Endothelial cell (in vitro differentiated cells): ENCODE data around the gene AUTS2. TPM values are rescaled to one million over a fixed set of nuclear protein-coding genes. Genes with fewer than 3 reads are reported as not detected.

ENCODE experiments used
- DNase-seq: peaks from one replicate; pipeline ENCODE4 v3.0.0; 2021; ENCODE audit warnings: low spot score
- H3K27ac Mint-ChIP-seq: one replicate; pipeline ENCODE4 v1.8.0; 2021; ENCODE audit warnings: mixed read lengths, inconsistent platforms; ENCODE audit not compliant: unreplicated experiment
- H3K27me3 Mint-ChIP-seq: one replicate; pipeline ENCODE4 v1.8.0; 2021; ENCODE audit warnings: mild to moderate bottlenecking, moderate library complexity, mixed read lengths, inconsistent platforms; ENCODE audit not compliant: unreplicated experiment
- H3K36me3 Mint-ChIP-seq: one replicate; pipeline ENCODE4 v1.8.0; 2021; ENCODE audit warnings: mild to moderate bottlenecking, low read depth, mixed read lengths, inconsistent platforms; ENCODE audit not compliant: unreplicated experiment
- H3K4me1 Mint-ChIP-seq: one replicate; pipeline ENCODE4 v1.8.0; 2021; ENCODE audit warnings: mild to moderate bottlenecking, mixed read lengths, inconsistent platforms; ENCODE audit not compliant: unreplicated experiment
- H3K4me3 Mint-ChIP-seq: one replicate; pipeline ENCODE4 v1.8.0; 2021; ENCODE audit warnings: mild to moderate bottlenecking, mixed read lengths, inconsistent platforms; ENCODE audit not compliant: unreplicated experiment
- H3K9me3 Mint-ChIP-seq: one replicate; pipeline ENCODE4 v1.8.0; 2021; ENCODE audit warnings: mixed read lengths, inconsistent platforms; ENCODE audit not compliant: unreplicated experiment
- total RNA-seq: library from RNA; stranded (reverse); fragmentation: NEBNext Ultra II Directional; extraction: Animal tissue kit (Norgen Biotek cat#: 25700); gene quantifications from one replicate; pipeline ENCODE4 v1.2.1, GENCODE V29; 2021; ENCODE audit not compliant: unreplicated experiment
- TF ChIP-seq, protein P1 (sequence below): fragments of 200-600 bp; sonication (generic); IDR thresholded peaks from one replicate; pipeline ENCODE4 v1.5.0; 2021; ENCODE audit warnings: antibody characterized with exemption; ENCODE audit not compliant: unreplicated experiment

Gene AUTS2
- total RNA-seq, 1 donor from 2014 or later: 103 TPM

DNA sequence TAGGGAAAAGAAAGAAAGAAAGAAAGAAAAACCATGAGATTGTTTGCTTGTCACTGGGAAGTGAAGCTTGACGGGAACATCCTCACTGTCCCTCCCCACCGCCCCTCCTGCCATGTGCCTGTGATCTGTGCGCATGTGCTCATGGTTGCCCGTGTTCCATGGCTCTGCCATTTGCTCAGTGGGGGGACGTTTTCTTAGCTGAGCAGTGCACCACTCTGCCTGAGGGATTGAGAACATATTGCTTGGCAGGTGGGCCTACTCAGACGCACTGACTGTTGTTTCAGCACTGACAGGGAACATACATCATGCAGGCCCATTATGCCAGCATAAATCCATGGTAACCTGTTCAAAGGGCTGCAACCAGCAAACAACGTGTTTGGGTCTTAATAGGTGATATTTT is 785.7 kb downstream of the AUTS2 start:
- Mint-ChIP-seq H3K9me3 (no peaks in the 10 kb centered on the region), H3K4me1 (no peaks in the 10 kb centered on the region), H3K27ac (no peak overlapping the region), H3K27me3 (no peaks in the 10 kb centered on the region), H3K4me3 (no peak overlapping the region), H3K36me3 (no peaks in the 10 kb centered on the region)
- no peak for DNase-seq
- TF ChIP-seq, protein P1, sequence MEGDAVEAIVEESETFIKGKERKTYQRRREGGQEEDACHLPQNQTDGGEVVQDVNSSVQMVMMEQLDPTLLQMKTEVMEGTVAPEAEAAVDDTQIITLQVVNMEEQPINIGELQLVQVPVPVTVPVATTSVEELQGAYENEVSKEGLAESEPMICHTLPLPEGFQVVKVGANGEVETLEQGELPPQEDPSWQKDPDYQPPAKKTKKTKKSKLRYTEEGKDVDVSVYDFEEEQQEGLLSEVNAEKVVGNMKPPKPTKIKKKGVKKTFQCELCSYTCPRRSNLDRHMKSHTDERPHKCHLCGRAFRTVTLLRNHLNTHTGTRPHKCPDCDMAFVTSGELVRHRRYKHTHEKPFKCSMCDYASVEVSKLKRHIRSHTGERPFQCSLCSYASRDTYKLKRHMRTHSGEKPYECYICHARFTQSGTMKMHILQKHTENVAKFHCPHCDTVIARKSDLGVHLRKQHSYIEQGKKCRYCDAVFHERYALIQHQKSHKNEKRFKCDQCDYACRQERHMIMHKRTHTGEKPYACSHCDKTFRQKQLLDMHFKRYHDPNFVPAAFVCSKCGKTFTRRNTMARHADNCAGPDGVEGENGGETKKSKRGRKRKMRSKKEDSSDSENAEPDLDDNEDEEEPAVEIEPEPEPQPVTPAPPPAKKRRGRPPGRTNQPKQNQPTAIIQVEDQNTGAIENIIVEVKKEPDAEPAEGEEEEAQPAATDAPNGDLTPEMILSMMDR: no peak

DNA sequence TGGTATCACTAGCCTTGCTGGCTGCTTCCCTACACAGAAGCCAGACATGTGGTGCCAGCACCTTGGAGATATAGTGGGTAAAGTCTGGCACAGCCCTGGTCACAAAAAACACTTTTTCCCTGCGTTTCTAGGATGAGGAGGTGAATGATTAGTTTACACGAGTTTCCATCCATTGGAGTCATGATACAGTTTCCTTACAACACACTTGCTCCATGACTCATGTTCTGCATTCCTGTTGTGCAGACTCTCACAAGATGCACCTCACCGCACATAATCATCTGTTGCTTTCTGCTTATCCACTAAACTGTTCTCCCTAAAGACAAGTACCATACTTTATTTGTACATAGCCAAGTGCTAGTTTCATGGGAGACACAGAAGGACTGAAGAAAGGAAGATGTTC is 786.6 kb downstream of the AUTS2 start:
- no peaks in the 10 kb centered on the region for H3K27me3 Mint-ChIP-seq
- no peak overlapping the region for H3K27ac Mint-ChIP-seq
- no peaks in the 10 kb centered on the region for H3K36me3 Mint-ChIP-seq
- no peak overlapping the region for H3K4me3 Mint-ChIP-seq
- H3K4me1 Mint-ChIP-seq: no peaks in the 10 kb centered on the region
- DNase-seq: no peak
- H3K9me3 Mint-ChIP-seq: no peaks in the 10 kb centered on the region
- TF ChIP-seq, protein P1: no peak

DNA sequence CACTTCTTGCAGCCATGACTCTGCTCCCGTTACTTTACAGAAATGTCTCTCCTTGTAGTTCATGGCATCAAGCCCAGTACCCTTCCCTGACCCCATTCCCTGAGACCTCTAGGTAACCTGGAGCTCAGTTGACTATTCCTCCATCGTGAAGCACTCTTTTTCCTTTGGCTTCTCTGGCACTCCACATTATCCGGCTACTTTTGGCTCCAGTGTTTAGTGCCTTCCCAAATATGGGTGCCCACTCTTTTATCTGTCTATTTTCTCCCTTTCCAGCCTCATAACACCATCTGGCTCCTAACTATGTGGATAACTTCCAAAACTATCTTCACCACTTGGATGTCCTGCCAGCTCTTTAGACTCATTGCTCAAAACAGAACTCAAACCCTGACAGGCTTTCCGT is 788.9 kb downstream of the AUTS2 start:
- no peak overlapping the region for H3K27ac Mint-ChIP-seq
- no peaks in the 10 kb centered on the region for H3K27me3 Mint-ChIP-seq
- DNase-seq: no peak
- peaks cover 7% of the 10 kb centered on the region for H3K4me1 Mint-ChIP-seq
- H3K36me3 Mint-ChIP-seq: no peaks in the 10 kb centered on the region
- no peak overlapping the region for H3K4me3 Mint-ChIP-seq
- TF ChIP-seq, protein P1: no peak
- H3K9me3 Mint-ChIP-seq: no peaks in the 10 kb centered on the region

DNA sequence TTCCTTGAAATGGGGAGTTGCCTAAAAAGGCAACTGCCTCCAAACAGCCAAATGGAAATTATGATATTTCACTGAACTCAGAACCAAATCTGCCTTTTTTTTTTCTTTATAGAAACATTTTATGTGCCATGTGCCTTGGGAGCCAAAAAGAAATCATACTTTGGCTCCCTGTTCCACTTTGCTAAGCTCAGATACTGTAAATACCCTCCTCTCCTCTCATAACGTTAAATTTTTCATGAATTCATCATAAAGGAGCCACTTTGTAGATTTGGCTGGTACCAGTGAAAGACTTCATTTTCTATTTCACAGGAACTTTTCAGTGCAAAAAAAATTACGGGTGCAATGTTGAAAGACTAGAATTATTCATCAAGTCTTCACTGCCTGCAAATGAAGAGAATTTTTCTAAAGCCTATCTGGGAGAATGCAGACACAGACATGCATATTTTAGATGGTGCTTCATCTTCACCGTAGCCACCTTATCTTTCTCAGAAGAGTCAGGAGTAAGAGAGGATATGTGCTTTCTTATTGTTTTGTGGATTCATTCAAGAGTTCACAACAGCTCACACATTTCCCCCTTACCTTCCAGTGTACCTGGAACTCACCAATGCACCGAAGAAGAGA is 791.4 kb downstream of the AUTS2 start:
- TF ChIP-seq, protein P1: no peak
- DNase-seq: no peak
- Mint-ChIP-seq H3K9me3 (no peaks in the 10 kb centered on the region), H3K36me3 (no peaks in the 10 kb centered on the region), H3K27me3 (peaks cover 3% of the 10 kb centered on the region), H3K4me1 (peaks cover 11% of the 10 kb centered on the region), H3K4me3 (no peak overlapping the region), H3K27ac (no peak overlapping the region)

DNA sequence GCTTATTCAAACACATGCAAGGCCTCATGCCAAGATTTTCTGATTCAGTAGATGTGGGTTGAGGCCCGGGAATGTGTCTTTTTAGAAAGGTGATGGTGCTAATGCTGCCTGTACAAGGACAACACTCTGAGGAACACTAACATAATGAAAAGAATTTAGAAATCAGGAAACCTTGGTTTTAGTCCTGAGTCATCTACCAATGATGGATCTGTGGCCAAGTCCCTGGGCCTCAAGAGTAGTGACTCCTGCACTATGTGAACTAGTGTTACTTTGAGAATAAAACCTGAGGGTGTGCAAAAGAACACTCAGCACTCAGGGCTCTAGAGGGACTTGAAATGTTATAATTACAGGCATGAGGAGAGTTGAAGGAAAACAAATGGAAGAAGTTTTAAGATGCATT is 792.0 kb downstream of the AUTS2 start:
- peaks cover 11% of the 10 kb centered on the region for H3K4me1 Mint-ChIP-seq
- no peak for DNase-seq
- TF ChIP-seq, protein P1: no peak
- H3K36me3 Mint-ChIP-seq: no peaks in the 10 kb centered on the region
- H3K4me3 Mint-ChIP-seq: no peak overlapping the region
- H3K27me3 Mint-ChIP-seq: peaks cover 3% of the 10 kb centered on the region
- H3K27ac Mint-ChIP-seq: no peak overlapping the region
- H3K9me3 Mint-ChIP-seq: no peaks in the 10 kb centered on the region
